ENCODE measurements around the gene PNMA1. TPM values are rescaled to one million over a fixed set of nuclear protein-coding genes. Genes with fewer than 3 reads are reported as not detected.

Gene PNMA1
- total and polyA plus RNA-seq, 2 donors (not counting 1 experiment from before 2014, with no cell fraction given) = 9.5 to 31.6 TPM

DNA sequence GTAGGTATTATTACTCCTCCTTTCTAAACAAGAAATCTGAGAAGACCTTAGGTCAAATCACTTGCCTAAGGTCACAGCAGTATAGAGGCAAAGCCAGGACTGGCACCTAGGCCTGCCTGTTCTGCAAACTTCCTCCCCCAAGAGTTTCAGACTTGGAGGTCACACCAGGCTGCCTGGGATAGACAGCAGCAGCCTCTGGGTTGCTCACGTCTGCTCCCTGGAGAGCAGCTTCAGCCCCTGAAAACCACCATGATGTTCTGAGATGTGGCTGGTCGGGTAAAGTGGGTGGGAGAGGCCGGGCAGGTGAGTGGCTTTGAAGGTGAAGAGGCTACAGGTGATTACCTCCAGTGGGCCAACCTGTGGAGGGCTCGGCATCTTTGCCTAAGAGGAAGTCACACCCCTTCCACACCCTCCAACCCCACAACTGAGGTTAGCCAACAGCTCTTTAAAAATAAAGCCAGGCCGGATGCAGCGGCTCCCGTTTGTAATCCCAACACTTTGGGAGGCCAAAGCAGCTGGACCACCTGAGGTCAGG is 37.0 kb upstream of the PNMA1 start:
- H3K27ac ChIP-seq (ENCODE audit: low read length in 2 of 2) = peak overlapping the region; percentile 86 to 90
- H3K4me2 ChIP-seq (replicated peaks; ENCODE audit: low read depth, low read length, poor library complexity, severe bottlenecking) = peak overlapping the region; percentile 93
- peak overlapping the region in 2 of 5 experiments; percentile 1 to 2 for H3K4me3 ChIP-seq (ENCODE audit: control extremely low read depth in 1 of 5, extremely low read depth in 1 of 5, insufficient read depth in 1 of 5, low read depth in 2 of 5, low read length in 4 of 5)
- Mint-ChIP-seq H3K27ac (peak overlapping the region; percentile 94), H3K4me1 (peaks cover 96% of the 10 kb centered on the region), H3K9me3 (ENCODE audit: insufficient read depth) (no peaks in the 10 kb centered on the region), H3K4me3 (peak overlapping the region; percentile 88), H3K27me3 (no peaks in the 10 kb centered on the region)
- POLR2A ChIA-PET = interaction anchor here (0.8 to 12.5 kb wide), 5 partner anchors 14 to 76 kb away, joined by 3 to 183 read pairs (median 6); no protein-coding TSS in a partner anchor
- H2AFZ ChIP-seq (ENCODE audit: insufficient read depth, low read depth, low read length, poor library complexity, severe bottlenecking) = peak overlapping the region; percentile 17
- ATAC-seq (ENCODE audit: low read depth) (peak; percentile 12), DNase-seq (peak; percentile 67)
- H3K9ac ChIP-seq (ENCODE audit: low read length) = peak overlapping the region; percentile 22
- 13% methylated on average over 5 of the region's 7 CpGs for WGBS (ENCODE audit: insufficient coverage)
- CTCF ChIA-PET = interaction anchor here (8.0 to 17.2 kb wide), 5 partner anchors 8 to 74 kb away, joined by 51 to 220 read pairs (median 113); no protein-coding TSS in a partner anchor
- H3K36me3 ChIP-seq (replicated peaks in 1 of 2; ENCODE audit: control extremely low read depth in 1 of 2, control insufficient read depth in 1 of 2, extremely low read depth in 1 of 2, insufficient read depth in 2 of 2, low read length in 1 of 2) = peaks cover 0 to 13% of the 10 kb centered on the region in 2 experiments
- TF ChIP-seq, protein P1, sequence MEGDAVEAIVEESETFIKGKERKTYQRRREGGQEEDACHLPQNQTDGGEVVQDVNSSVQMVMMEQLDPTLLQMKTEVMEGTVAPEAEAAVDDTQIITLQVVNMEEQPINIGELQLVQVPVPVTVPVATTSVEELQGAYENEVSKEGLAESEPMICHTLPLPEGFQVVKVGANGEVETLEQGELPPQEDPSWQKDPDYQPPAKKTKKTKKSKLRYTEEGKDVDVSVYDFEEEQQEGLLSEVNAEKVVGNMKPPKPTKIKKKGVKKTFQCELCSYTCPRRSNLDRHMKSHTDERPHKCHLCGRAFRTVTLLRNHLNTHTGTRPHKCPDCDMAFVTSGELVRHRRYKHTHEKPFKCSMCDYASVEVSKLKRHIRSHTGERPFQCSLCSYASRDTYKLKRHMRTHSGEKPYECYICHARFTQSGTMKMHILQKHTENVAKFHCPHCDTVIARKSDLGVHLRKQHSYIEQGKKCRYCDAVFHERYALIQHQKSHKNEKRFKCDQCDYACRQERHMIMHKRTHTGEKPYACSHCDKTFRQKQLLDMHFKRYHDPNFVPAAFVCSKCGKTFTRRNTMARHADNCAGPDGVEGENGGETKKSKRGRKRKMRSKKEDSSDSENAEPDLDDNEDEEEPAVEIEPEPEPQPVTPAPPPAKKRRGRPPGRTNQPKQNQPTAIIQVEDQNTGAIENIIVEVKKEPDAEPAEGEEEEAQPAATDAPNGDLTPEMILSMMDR (IDR thresholded peaks at IDR 0.05) = no peak
- no peak for TF ChIP-seq EZH2 (IDR thresholded peaks at IDR 0.05; ENCODE audit: borderline replicate concordance, insufficient read depth, low read depth, low read length, poor library complexity, severe bottlenecking)
- H4K20me1 ChIP-seq (ENCODE audit: control insufficient read depth, insufficient read depth, low read length, poor library complexity, severe bottlenecking) = peaks cover 95% of the 10 kb centered on the region
- H3K4me1 ChIP-seq (ENCODE audit: control insufficient read depth in 2 of 2, insufficient read depth in 2 of 2, low read length in 2 of 2) = peaks cover 95 to 99% of the 10 kb centered on the region in 2 donors
- intact Hi-C loops (cut with micrococcal nuclease) = loop anchor here (5.0 kb wide), 2 partner anchors 39 to 136 kb away; partner anchors contain the start of genes PNMA1 and ZNF410
- peaks cover 100% of the 10 kb centered on the region for H3K79me2 ChIP-seq (ENCODE audit: control insufficient read depth, insufficient read depth, low read length)
- H3K9me3 ChIP-seq (ENCODE audit: control extremely low read depth in 1 of 3, control insufficient read depth in 2 of 3, insufficient read depth in 1 of 3, low read length in 2 of 3) = no peaks in the 10 kb centered on the region
- H3K27me3 ChIP-seq (replicated peaks in 1 of 4; ENCODE audit: control extremely low read depth in 1 of 4, control insufficient read depth in 3 of 4, insufficient read depth in 4 of 4, low read length in 3 of 4) = no peaks in the 10 kb centered on the region

DNA sequence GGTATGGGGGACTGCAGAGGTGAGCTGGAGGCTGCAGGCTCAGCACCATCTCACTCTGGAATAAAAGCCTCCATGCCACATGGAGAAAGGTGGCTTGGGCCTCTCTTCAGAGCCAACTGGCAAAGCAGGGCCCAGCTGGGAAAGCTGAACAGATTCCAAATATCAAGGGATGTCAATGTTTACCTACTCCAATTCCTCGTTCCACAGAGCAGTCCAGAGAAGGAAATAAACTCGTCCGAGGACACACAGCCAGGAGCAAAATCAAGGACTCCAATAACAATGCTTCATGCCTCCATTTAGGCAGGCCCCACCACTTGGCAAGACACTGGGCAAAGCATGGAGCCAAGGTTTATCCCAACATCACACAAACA is 36.3 kb upstream of the PNMA1 start:
- Histone ChIP-seq H3K27ac (ENCODE audit: low read length in 2 of 2) (peak overlapping the region; percentile 86 to 90), H3K79me2 (ENCODE audit: control insufficient read depth, insufficient read depth, low read length) (peaks cover 100% of the 10 kb centered on the region), H4K20me1 (ENCODE audit: control insufficient read depth, insufficient read depth, low read length, poor library complexity, severe bottlenecking) (peaks cover 95% of the 10 kb centered on the region), H3K4me2 (replicated peaks; ENCODE audit: low read depth, low read length, poor library complexity, severe bottlenecking) (peak overlapping the region; percentile 93), H3K9me3 (ENCODE audit: control extremely low read depth in 1 of 3, control insufficient read depth in 2 of 3, insufficient read depth in 1 of 3, low read length in 2 of 3) (no peaks in the 10 kb centered on the region), H3K36me3 (replicated peaks in 1 of 2; ENCODE audit: control extremely low read depth in 1 of 2, control insufficient read depth in 1 of 2, extremely low read depth in 1 of 2, insufficient read depth in 2 of 2, low read length in 1 of 2) (peaks cover 0 to 16% of the 10 kb centered on the region in 2 experiments), H2AFZ (ENCODE audit: insufficient read depth, low read depth, low read length, poor library complexity, severe bottlenecking) (no peak overlapping the region), H3K9ac (ENCODE audit: low read length) (peak overlapping the region; percentile 22), H3K4me1 (ENCODE audit: control insufficient read depth in 2 of 2, insufficient read depth in 2 of 2, low read length in 2 of 2) (peaks cover 95 to 99% of the 10 kb centered on the region in 2 donors), H3K4me3 (ENCODE audit: control extremely low read depth in 1 of 5, extremely low read depth in 1 of 5, insufficient read depth in 1 of 5, low read depth in 2 of 5, low read length in 4 of 5) (no peak overlapping the region), H3K27me3 (replicated peaks in 1 of 4; ENCODE audit: control extremely low read depth in 1 of 4, control insufficient read depth in 3 of 4, insufficient read depth in 4 of 4, low read length in 3 of 4) (no peaks in the 10 kb centered on the region)
- ATAC-seq (ENCODE audit: low read depth) (no peak), DNase-seq (peak; percentile 13)
- peaks cover 96% of the 10 kb centered on the region for H3K4me1 Mint-ChIP-seq
- H3K27ac Mint-ChIP-seq = peak overlapping the region; percentile 94
- ChIA-PET CTCF (interaction anchor here (1.2 to 17.2 kb wide), 5 partner anchors 8 to 74 kb away, joined by 3 to 220 read pairs (median 51); no protein-coding TSS in a partner anchor), POLR2A (interaction anchor here (1.8 to 12.5 kb wide), 2 partner anchors 9 to 21 kb away, joined by 12 to 183 read pairs; a partner anchor contains a TSS)
- TF ChIP-seq, protein P1 (IDR thresholded peaks at IDR 0.05) = no peak
- TF ChIP-seq EZH2 (IDR thresholded peaks at IDR 0.05; ENCODE audit: borderline replicate concordance, insufficient read depth, low read depth, low read length, poor library complexity, severe bottlenecking) = no peak
- no peaks in the 10 kb centered on the region for H3K9me3 Mint-ChIP-seq (ENCODE audit: insufficient read depth)
- intact Hi-C loops (cut with micrococcal nuclease) = loop anchor here (5.0 kb wide), 2 partner anchors 38 to 137 kb away; partner anchors contain the start of genes PNMA1 and ZNF410
- H3K4me3 Mint-ChIP-seq = peak overlapping the region; percentile 88
- H3K27me3 Mint-ChIP-seq = no peaks in the 10 kb centered on the region
- 85% methylated on average over 3 of the region's 3 CpGs for WGBS (ENCODE audit: insufficient coverage)
